Small intestine (tissue), 7 donors: ENCODE results near the gene GUCY1A2. TPM values are rescaled to one million over a fixed set of nuclear protein-coding genes. Genes with fewer than 3 reads are reported as not detected.
"Not testable (repeated sequence)": the region's sequence is repeated elsewhere in the genome, so short reads cannot be mapped to it uniquely, and the experiment has no call there.

Source experiments
- DNase-seq, 2 donors: peaks; one replicate each; pipeline versions ENCODE4 v3.0.0 to v3.0.0-alpha.2; 2013
- FAIRE-seq: peaks from 2 replicates; lab custom pipeline; 2012; peaks lifted over from hg19 to GRCh38; lab: Jason Lieb, UNC
- H3K27ac ChIP-seq, 3 donors: one replicate each; pipeline ENCODE4 v1.5.1; 2013; ENCODE audit warnings: low read length in 2 of 3, mild to moderate bottlenecking in 2 of 3, control low read depth in 1 of 3, inconsistent platforms in 1 of 3, low read depth in 1 of 3, moderate library complexity in 1 of 3
- H3K27me3 ChIP-seq, 3 donors: one replicate each; pipeline ENCODE4 v1.6.1; 2013; ENCODE audit warnings: low read length in 3 of 3, inconsistent platforms in 1 of 3; ENCODE audit not compliant: control insufficient read depth in 3 of 3, insufficient read depth in 3 of 3
- H3K36me3 ChIP-seq, 3 donors: one replicate each; pipeline ENCODE4 v1.6.1; 2013; ENCODE audit warnings: low read length in 3 of 3, inconsistent platforms in 1 of 3, low read depth in 1 of 3, mild to moderate bottlenecking in 1 of 3, moderate library complexity in 1 of 3; ENCODE audit not compliant: control insufficient read depth in 3 of 3, insufficient read depth in 2 of 3
- H3K4me1 ChIP-seq, 3 donors: one replicate each; pipeline ENCODE4 v1.6.1; 2013; ENCODE audit warnings: low read length in 2 of 3, inconsistent platforms in 1 of 3, low read depth in 1 of 3, mild to moderate bottlenecking in 1 of 3, moderate library complexity in 1 of 3; ENCODE audit not compliant: control insufficient read depth in 3 of 3, insufficient read depth in 2 of 3
- H3K4me3 ChIP-seq, 3 donors: one replicate each; pipeline ENCODE4 v1.5.1; 2013; ENCODE audit warnings: low read length in 3 of 3, control low read depth in 1 of 3, inconsistent platforms in 1 of 3, low read depth in 1 of 3, mild to moderate bottlenecking in 1 of 3, moderate library complexity in 1 of 3
- H3K9me3 ChIP-seq, 2 donors: one replicate each; pipeline ENCODE4 v1.6.1; 2013; ENCODE audit warnings: low read depth in 1 of 2, low read length in 1 of 2; ENCODE audit not compliant: control insufficient read depth in 2 of 2, insufficient read depth in 1 of 2
- WGBS, 3 donors: extraction: QIAGEN DNeasy Blood & Tissue Kit; methylation state at CpG; one replicate each; pipeline ENCODE4 v1.1.7; 2013; 5-methylcytosine and 5-hydroxymethylcytosine counted together
- polyA plus RNA-seq, 4 donors: library from polyadenylated mRNA; stranded (reverse) in 3 of 4; unstranded in 1 of 4; fragments of 200-250 nt in 3 of 4; fragments of 120-200 nt in 1 of 4; gene quantifications; one replicate each; pipeline versions ENCODE4 v1.2.1 to v1.2.3, GENCODE V29; 2013
- donor health status: healthy with polysubstance abuse.
- donor health status: control.
- donor health status: control.
- donor health status: Bipolar disorder and iron deficiency.
- donor health status: healthy.

GUCY1A2 gene
- polyA plus RNA-seq, 4 donors, result under 0.01 to 1.4 (median 1.0) TPM; not detected in 1

GRCh38 chr11:106904826-106905225 lies 113.5 kb downstream of the GUCY1A2 start:
- Histone ChIP-seq H3K27ac (no peak overlapping the region), H3K4me1 (no peaks in the 10 kb centered on the region), H3K9me3 (no peaks in the 10 kb centered on the region), H3K27me3 (no peaks in the 10 kb centered on the region), H3K36me3 (no peaks in the 10 kb centered on the region), H3K4me3 (no peak overlapping the region)
- no peak for FAIRE-seq
- 0 to 68% (median 40%) methylated on average over 2 of the region's 2 CpGs for WGBS, 3 donors
- no peak for DNase-seq

DNA sequence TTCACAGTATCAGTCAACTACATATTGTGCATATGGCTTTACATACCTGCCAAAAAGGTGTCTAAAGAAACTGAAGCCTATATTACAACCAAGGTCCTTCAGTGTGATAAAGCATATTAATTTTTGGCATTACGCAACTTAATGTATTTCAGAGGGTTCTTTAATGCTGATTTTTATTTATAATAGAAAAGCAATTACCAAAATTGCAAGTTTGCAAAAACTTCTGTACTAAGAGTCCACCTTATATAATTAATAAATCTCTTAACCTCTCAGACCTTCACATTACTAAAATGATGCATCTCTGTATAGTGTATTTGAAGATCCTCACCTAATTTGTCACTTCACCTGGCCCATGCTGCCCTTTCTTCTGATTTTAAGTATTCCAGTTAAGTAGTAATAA lies 128.6 kb downstream of the GUCY1A2 start:
- no peaks in the 10 kb centered on the region for H3K4me1 ChIP-seq
- WGBS, 3 donors, result 93 to 97% (median 94%) methylated on average over 1 of the region's 1 CpG
- FAIRE-seq (no peak), DNase-seq (no peak)
- no peak overlapping the region for H3K4me3 ChIP-seq
- H3K9me3 ChIP-seq, result no peaks in the 10 kb centered on the region
- no peaks in the 10 kb centered on the region for H3K27me3 ChIP-seq
- H3K27ac ChIP-seq, result no peak overlapping the region
- no peaks in the 10 kb centered on the region for H3K36me3 ChIP-seq

DNA sequence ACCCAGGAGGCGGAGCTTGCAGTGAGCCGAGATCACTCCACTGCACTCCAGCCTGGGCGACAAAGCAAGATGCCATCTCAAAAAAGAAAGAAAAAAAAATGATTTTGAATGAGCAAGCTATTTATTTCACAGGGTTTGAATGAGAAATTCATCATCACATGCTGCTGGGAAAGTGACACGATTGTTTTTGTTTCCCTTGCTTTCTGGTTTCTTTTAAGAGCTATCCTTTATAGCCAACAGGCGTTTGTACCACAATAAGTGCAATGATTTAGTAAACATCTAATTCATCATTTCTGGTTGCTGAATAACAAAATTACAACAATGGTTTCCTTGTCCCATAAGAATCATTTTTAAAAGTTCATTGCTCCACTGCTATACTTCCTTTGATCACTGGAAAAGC lies 129.9 kb downstream of the GUCY1A2 start:
- H3K36me3 ChIP-seq, result no peaks in the 10 kb centered on the region
- FAIRE-seq, result no peak
- no peak overlapping the region for H3K27ac ChIP-seq
- H3K4me3 ChIP-seq, result no peak overlapping the region
- WGBS, 3 donors, result 78 to 82% (median 78%) methylated on average over 5 of the region's 5 CpGs
- no peaks in the 10 kb centered on the region for H3K4me1 ChIP-seq
- H3K27me3 ChIP-seq, result no peaks in the 10 kb centered on the region
- DNase-seq, result no peak
- H3K9me3 ChIP-seq, result no peaks in the 10 kb centered on the region

GRCh38 chr11:106883693-106884092 lies 134.6 kb downstream of the GUCY1A2 start:
- not testable (repeated sequence) for H3K4me3 ChIP-seq, H3K36me3 ChIP-seq, H3K4me1 ChIP-seq, H3K9me3 ChIP-seq, H3K27me3 ChIP-seq, H3K27ac ChIP-seq, FAIRE-seq, DNase-seq
- 68 to 94% (median 84%) methylated on average over 5 of the region's 5 CpGs for WGBS, 3 donors

- FAIRE-seq, result no peak
- Histone ChIP-seq H3K36me3 (no peaks in the 10 kb centered on the region), H3K4me3 (no peak overlapping the region), H3K27ac (no peak overlapping the region), H3K9me3 (no peaks in the 10 kb centered on the region), H3K4me1 (no peaks in the 10 kb centered on the region), H3K27me3 (no peaks in the 10 kb centered on the region)
- DNase-seq, result no peak
- 71 to 74% (median 72%) methylated on average over 7 of the region's 7 CpGs for WGBS, 3 donors
Observed at GRCh38 chr11:106879832-106880546, 138.3 kb downstream of the GUCY1A2 start.

- Histone ChIP-seq H3K27ac (no peak overlapping the region), H3K9me3 (no peaks in the 10 kb centered on the region), H3K4me1 (no peaks in the 10 kb centered on the region), H3K36me3 (no peaks in the 10 kb centered on the region), H3K27me3 (no peaks in the 10 kb centered on the region), H3K4me3 (no peak overlapping the region)
- DNase-seq (no peak), FAIRE-seq (no peak)
- 88 to 93% (median 92%) methylated on average over 3 of the region's 3 CpGs for WGBS, 3 donors
Observed at GRCh38 chr11:106879029-106879428, 139.2 kb downstream of the GUCY1A2 start.

DNA sequence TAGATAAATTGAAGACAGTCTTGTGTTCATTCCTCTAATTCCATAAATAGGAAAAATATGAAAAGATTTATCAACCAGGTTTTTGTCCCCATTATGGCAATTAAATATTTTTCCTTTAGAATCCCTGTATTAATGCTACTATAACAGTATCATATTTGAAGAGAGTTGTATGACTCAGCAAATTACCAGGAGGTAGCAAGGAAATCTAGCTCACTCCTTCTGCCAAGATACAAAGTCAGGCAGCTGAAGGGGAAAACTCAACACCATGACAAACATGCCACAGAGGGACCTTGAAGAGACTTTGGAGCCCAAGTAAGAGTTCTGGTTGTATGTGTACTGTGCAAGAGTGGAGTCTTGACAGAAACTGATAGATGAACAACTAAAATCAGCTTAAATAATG lies 143.3 kb downstream of the GUCY1A2 start:
- no peak for FAIRE-seq
- H3K36me3 ChIP-seq, result no peaks in the 10 kb centered on the region

GRCh38 chr11:106872246-106872645 lies 146.0 kb downstream of the GUCY1A2 start:
- FAIRE-seq (no peak), DNase-seq (no peak)
- Histone ChIP-seq H3K27me3 (no peaks in the 10 kb centered on the region), H3K4me1 (no peaks in the 10 kb centered on the region), H3K4me3 (no peak overlapping the region), H3K27ac (no peak overlapping the region), H3K9me3 (no peaks in the 10 kb centered on the region), H3K36me3 (no peaks in the 10 kb centered on the region)

More for the DNA sequence above, 143.3 kb downstream of the GUCY1A2 start:
- Histone ChIP-seq H3K4me1 (no peaks in the 10 kb centered on the region), H3K9me3 (no peaks in the 10 kb centered on the region), H3K27me3 (no peaks in the 10 kb centered on the region), H3K27ac (no peak overlapping the region), H3K4me3 (no peak overlapping the region)
- no peak for DNase-seq

DNA sequence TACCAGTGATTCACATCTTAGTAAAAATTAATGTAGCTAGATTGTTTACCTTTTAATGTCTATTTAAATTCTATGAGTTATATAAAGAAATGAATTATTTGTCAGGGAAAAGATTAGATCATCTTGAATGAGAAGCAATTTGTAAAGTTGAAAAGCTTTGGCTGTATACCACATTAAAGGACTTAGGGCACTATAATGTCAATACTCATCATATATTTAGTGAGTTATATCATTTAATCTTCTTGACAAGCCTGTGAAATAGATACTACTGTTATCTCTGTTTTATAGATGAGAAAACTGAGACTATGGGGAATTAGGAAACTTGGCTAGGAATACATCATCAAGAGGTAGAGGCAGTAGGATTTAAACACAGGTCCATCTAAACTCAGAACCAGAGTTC lies 160.1 kb downstream of the GUCY1A2 start:
- no peak for DNase-seq
- H3K36me3 ChIP-seq, result no peaks in the 10 kb centered on the region
- no peaks in the 10 kb centered on the region for H3K4me1 ChIP-seq
- H3K27me3 ChIP-seq, result no peaks in the 10 kb centered on the region
- H3K4me3 ChIP-seq, result no peak overlapping the region
- FAIRE-seq, result no peak
- H3K9me3 ChIP-seq, result peaks cover 2 to 9% of the 10 kb centered on the region in 2 donors
- no peak overlapping the region for H3K27ac ChIP-seq
